Muscle layer of duodenum (tissue), 2 donors: ENCODE measurements around the gene TMEM127.

Experiments used
- H3K27ac ChIP-seq: one replicate; pipeline ENCODE4 v1.7.0; 2013; ENCODE audit warnings: mild to moderate bottlenecking, low read length
- H3K27me3 ChIP-seq: one replicate; pipeline ENCODE4 v1.7.0; 2013; ENCODE audit warnings: low read depth, mild to moderate bottlenecking, control low read depth, low read length
- H3K36me3 ChIP-seq, 2 donors: one replicate each; pipeline ENCODE4 v1.7.0; 2013; ENCODE audit warnings: low read length in 2 of 2, control low read depth in 1 of 2, mild to moderate bottlenecking in 1 of 2; ENCODE audit not compliant: insufficient read depth in 2 of 2, control insufficient read depth in 1 of 2
- H3K4me1 ChIP-seq, 2 donors: one replicate each; pipeline ENCODE4 v1.7.0; 2013; ENCODE audit warnings: low read length in 2 of 2, mild to moderate bottlenecking in 2 of 2, control low read depth in 1 of 2, moderate library complexity in 1 of 2; ENCODE audit not compliant: insufficient read depth in 2 of 2, control insufficient read depth in 1 of 2
- H3K4me3 ChIP-seq, 2 donors: one replicate each; pipeline ENCODE4 v1.7.0; 2013; ENCODE audit warnings: low read length in 2 of 2, low read depth in 1 of 2, mild to moderate bottlenecking in 1 of 2
- H3K9me3 ChIP-seq, 2 donors: one replicate each; pipeline ENCODE4 v1.7.0; 2013; ENCODE audit warnings: low read length in 2 of 2, control low read depth in 1 of 2, mild to moderate bottlenecking in 1 of 2; ENCODE audit not compliant: control insufficient read depth in 1 of 2
- donor health status: healthy.

Gene TMEM127

GRCh38 chr2:96202152-96202854 is 63.5 kb downstream of the TMEM127 start:
- Histone ChIP-seq H3K27me3 (no peaks in the 10 kb centered on the region), H3K9me3 (no peaks in the 10 kb centered on the region), H3K36me3 (no peaks in the 10 kb centered on the region), H3K4me1 (peaks cover 24 to 74% of the 10 kb centered on the region in 2 donors), H3K27ac (no peak overlapping the region), H3K4me3 (no peak overlapping the region)

- no peak overlapping the region for H3K27ac ChIP-seq
- peaks cover 18 to 66% of the 10 kb centered on the region in 2 donors for H3K4me1 ChIP-seq
These were observed 64.5 kb downstream of the TMEM127 start for GRCh38 chr2:96201338-96201737.

GRCh38 chr2:96198921-96199320 is 66.9 kb downstream of the TMEM127 start:
- Histone ChIP-seq H3K4me3 (no peak overlapping the region), H3K27ac (no peak overlapping the region), H3K4me1 (peaks cover 10 to 44% of the 10 kb centered on the region in 2 donors), H3K27me3 (no peaks in the 10 kb centered on the region), H3K9me3 (no peaks in the 10 kb centered on the region), H3K36me3 (peaks cover 11 to 15% of the 10 kb centered on the region in 2 donors)

More at GRCh38 chr2:96201338-96201737, 64.5 kb downstream of the TMEM127 start:
- H3K36me3 ChIP-seq: no peaks in the 10 kb centered on the region
- H3K27me3 ChIP-seq: no peaks in the 10 kb centered on the region
- no peaks in the 10 kb centered on the region for H3K9me3 ChIP-seq
- H3K4me3 ChIP-seq: no peak overlapping the region
